Omental fat pad (tissue), 4 donors: Measurements from ENCODE around the gene PRPSAP2. TPM values are rescaled to one million over a fixed set of nuclear protein-coding genes. Genes with fewer than 3 reads are reported as not detected.

Experiments
- ATAC-seq: fragments of 150-250 bp; one replicate; pipeline ENCODE4 v1.9.1; 2016; ENCODE audit warnings: mild to moderate bottlenecking, moderate library complexity; ENCODE audit not compliant: low FRiP score
- DNase-seq: peaks from one replicate; pipeline ENCODE4 v3.0.0-alpha.2; 2019; ENCODE audit warnings: low spot score
- small RNA-seq: library from RNA; depleted of rRNA; stranded (forward); fragments of <200 nt; gene quantifications from one replicate; pipeline ENCODE3, GENCODE V24; 2016
- total RNA-seq, 4 donors: library from RNA; depleted of rRNA; stranded (reverse); fragments of >200 nt; gene quantifications; one replicate each; pipeline ENCODE4 v1.1.0, GENCODE V29; 2016
- TF ChIP-seq, protein P1 (sequence below), 3 donors: fragments of 450-650 bp; IDR thresholded peaks; one replicate each; pipeline ENCODE4 v1.5.1; 2016 to 2017; ENCODE audit warnings: antibody characterized with exemption in 3 of 3, mild to moderate bottlenecking in 3 of 3, moderate library complexity in 2 of 3

The PRPSAP2 gene
- total RNA-seq, 4 donors from 2014 or later, result 14.3 to 28.4 (median 14.9) TPM

GRCh38 chr17:18976201-18976600, 118.3 kb downstream of the PRPSAP2 start:
- no peak for DNase-seq
- TF ChIP-seq, protein P1, sequence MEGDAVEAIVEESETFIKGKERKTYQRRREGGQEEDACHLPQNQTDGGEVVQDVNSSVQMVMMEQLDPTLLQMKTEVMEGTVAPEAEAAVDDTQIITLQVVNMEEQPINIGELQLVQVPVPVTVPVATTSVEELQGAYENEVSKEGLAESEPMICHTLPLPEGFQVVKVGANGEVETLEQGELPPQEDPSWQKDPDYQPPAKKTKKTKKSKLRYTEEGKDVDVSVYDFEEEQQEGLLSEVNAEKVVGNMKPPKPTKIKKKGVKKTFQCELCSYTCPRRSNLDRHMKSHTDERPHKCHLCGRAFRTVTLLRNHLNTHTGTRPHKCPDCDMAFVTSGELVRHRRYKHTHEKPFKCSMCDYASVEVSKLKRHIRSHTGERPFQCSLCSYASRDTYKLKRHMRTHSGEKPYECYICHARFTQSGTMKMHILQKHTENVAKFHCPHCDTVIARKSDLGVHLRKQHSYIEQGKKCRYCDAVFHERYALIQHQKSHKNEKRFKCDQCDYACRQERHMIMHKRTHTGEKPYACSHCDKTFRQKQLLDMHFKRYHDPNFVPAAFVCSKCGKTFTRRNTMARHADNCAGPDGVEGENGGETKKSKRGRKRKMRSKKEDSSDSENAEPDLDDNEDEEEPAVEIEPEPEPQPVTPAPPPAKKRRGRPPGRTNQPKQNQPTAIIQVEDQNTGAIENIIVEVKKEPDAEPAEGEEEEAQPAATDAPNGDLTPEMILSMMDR (IDR thresholded peaks at IDR 0.05), result no peak
- ATAC-seq, result no peak

DNA sequence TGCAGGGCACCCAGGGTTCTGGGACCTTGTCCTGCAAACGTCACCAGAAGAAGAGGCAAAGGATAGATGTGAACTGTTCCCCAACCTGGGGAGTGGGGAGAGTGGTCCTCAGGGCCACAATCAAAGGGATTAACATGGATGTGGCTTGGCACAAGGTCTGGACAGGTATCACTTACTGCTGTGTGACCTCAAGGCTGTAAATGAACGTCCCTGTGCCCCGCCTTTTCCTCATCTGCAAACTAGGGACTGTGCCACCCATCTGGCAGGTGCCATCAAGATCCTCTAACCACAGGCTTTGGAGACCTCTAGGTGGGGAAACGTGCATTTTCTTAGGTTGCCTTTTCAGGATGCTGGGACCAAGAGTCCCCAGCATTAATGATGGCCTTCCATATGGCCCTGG, 119.1 kb downstream of the PRPSAP2 start:
- TF ChIP-seq, protein P1 (IDR thresholded peaks at IDR 0.05), result no peak

GRCh38 chr17:18977646-18978045, 119.7 kb downstream of the PRPSAP2 start:
- ATAC-seq (no peak), DNase-seq (no peak)
- TF ChIP-seq, protein P1 (IDR thresholded peaks at IDR 0.05), result no peak

More for the DNA sequence above, 119.1 kb downstream of the PRPSAP2 start:
- DNase-seq (no peak), ATAC-seq (no peak)

DNA sequence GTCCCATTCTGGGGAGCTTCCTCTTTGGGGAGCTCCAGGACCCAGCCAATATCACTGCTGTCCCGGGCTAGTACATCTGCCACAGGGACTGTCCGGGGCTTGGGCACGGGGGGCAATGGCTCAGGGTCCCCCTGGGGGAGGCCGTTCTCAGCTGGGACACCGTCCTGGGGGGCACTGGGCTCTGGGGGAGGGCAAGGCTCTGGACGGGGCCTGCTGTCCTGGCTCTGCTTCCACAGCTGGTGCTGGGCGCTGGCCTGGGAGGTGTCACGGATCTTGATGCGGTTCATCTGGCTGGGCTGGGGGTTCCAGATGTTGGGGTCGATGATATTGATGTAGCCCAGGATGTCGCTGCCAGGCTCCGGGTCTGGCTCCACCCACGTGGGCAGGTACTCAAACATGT, 120.1 kb downstream of the PRPSAP2 start:
- DNase-seq, result no peak
- ATAC-seq, result no peak
- TF ChIP-seq, protein P1 (IDR thresholded peaks at IDR 0.05), result no peak

GRCh38 chr17:18978655-18979054, 120.7 kb downstream of the PRPSAP2 start:
- TF ChIP-seq, protein P1 (IDR thresholded peaks at IDR 0.05), result no peak
- DNase-seq (no peak), ATAC-seq (no peak)

Small RNAs within 50 kb of the gene (small RNA-seq; reads per million reads assigned to genes)
- not detected for gene RF00324

Other genes with a start within 250 kb of the PRPSAP2 start
- not detected for gene TBC1D28, start 213.7 kb upstream of the PRPSAP2 start, total RNA-seq
- 1 to 10 TPM; 6.4 to 7.8 (median 7.0) TPM for gene FOXO3B, start 175.8 kb upstream of the PRPSAP2 start, total RNA-seq
- under 1 TPM in 1 of 4 donors, not detected in 3; 0.19 TPM for gene FBXW10, start 114.1 kb upstream of the PRPSAP2 start, total RNA-seq
- gene TVP23B, start 76.9 kb upstream of the PRPSAP2 start, total RNA-seq, result 10 to 100 TPM; 28.4 to 42.2 (median 40.9) TPM
- not detected for gene SLC5A10, start 94.0 kb downstream of the PRPSAP2 start, total RNA-seq
- 10 to 100 TPM in 3 of 4 donors, under 1 TPM in 1; 0.95 to 19.9 (median 14.3) TPM for gene FAM83G, start 146.6 kb downstream of the PRPSAP2 start, total RNA-seq
- gene GRAP, start 188.8 kb downstream of the PRPSAP2 start, total RNA-seq, result 10 to 100 TPM in 1 of 4 donors, 1 to 10 TPM in 3; 2.6 to 13.2 (median 6.8) TPM